Gastroesophageal sphincter (tissue), 3 donors: ENCODE data around the gene NT5M.

Experiments used
- CTCF ChIP-seq, 4 experiments: fragments of 200-600 bp in 2 of 4; fragments of 450-650 bp in 2 of 4; sonication (generic) in 1 of 4; IDR thresholded peaks; one replicate each; pipeline ENCODE4 v1.5.1; 2017 to 2019; ENCODE audit warnings: antibody characterized with exemption in 4 of 4, mild to moderate bottlenecking in 2 of 4, moderate library complexity in 2 of 4
- POLR2A ChIP-seq, 2 donors: fragments of 450-650 bp; IDR thresholded peaks; one replicate each; pipeline ENCODE4 v1.6.1; 2017; ENCODE audit warnings: antibody characterized with exemption in 2 of 2, mild to moderate bottlenecking in 2 of 2, moderate library complexity in 1 of 2

DNA sequence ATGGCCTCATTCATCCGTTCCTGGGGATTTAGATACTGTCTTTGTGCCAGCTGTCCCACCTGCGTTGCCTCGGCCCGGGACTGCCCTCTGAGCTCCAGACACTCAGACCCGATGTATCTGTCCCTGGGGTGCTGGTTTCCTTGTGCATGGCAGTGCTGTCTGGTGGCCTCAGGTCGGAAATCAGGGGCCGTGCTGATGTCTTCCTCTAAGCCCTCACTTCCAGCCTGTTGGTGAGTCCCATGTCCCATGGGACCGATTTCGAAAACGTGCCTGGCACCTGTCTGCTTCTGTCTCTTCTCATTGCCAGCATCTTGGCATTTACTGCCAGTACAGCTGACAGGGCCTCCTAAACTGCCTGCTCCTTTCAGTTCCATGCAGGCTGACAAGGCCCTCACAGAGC is 22.1 kb downstream of the NT5M start:
- TF ChIP-seq CTCF (IDR thresholded peaks at IDR 0.05) = no peak
- TF ChIP-seq POLR2A (IDR thresholded peaks at IDR 0.05) = no peak
